GM12875 (cell line): ENCODE data around the gene NHS.

Source experiments
- H3K4me3 ChIP-seq: one replicate; pipeline ENCODE4 v1.5.1; 2011; ENCODE audit warnings: low read depth, low read length, control low read depth
- CTCF ChIP-seq: IDR thresholded peaks from 2 replicates; pipeline ENCODE4 v1.5.1; 2011; ENCODE audit warnings: low read depth, mild to moderate bottlenecking, control low read depth, inconsistent platforms, low read length, moderate library complexity, borderline replicate concordance; ENCODE audit not compliant: insufficient read depth

The NHS gene

GRCh38 chrX:17521871-17522693 is 147.1 kb downstream of the NHS start:
- TF ChIP-seq CTCF = no peak
- H3K4me3 ChIP-seq = no peak overlapping the region

GRCh38 chrX:17525266-17525665 is 150.3 kb downstream of the NHS start:
- TF ChIP-seq CTCF = no peak
- H3K4me3 ChIP-seq = no peak overlapping the region

GRCh38 chrX:17525762-17526555 is 151.0 kb downstream of the NHS start:
- no peak overlapping the region for H3K4me3 ChIP-seq
- no peak for TF ChIP-seq CTCF

- H3K4me3 ChIP-seq = no peak overlapping the region
- TF ChIP-seq CTCF = no peak
Measured at GRCh38 chrX:17527135-17527701, 152.2 kb downstream of the NHS start.

GRCh38 chrX:17527922-17528321 is 152.9 kb downstream of the NHS start:
- no peak overlapping the region for H3K4me3 ChIP-seq
- no peak for TF ChIP-seq CTCF

- H3K4me3 ChIP-seq = no peak overlapping the region
- no peak for TF ChIP-seq CTCF
Measured at GRCh38 chrX:17529151-17529745, 154.2 kb downstream of the NHS start.

GRCh38 chrX:17531500-17531899 is 156.5 kb downstream of the NHS start:
- no peak overlapping the region for H3K4me3 ChIP-seq
- no peak for TF ChIP-seq CTCF
